ENCODE measurements around the gene ARHGAP1. TPM values are rescaled to one million over a fixed set of nuclear protein-coding genes. Genes with fewer than 3 reads are reported as not detected.

ARHGAP1 gene
- total RNA-seq: 10 to 100 TPM; 76.9 to 82.3 TPM

GRCh38 chr11:46700241-46701077 lies at the start of gene ARHGAP1, which contains the start of gene ZNF408:
TSS of gene ARHGAP1 (minus strand) at chr11:46700619. CDS start at chr11:46696107, 4,512 bp downstream.
TSS of gene ZNF408 (plus strand) at chr11:46701031. CDS start at chr11:46701048, 17 bp downstream.

GRCh38 chr11:46719048-46719542 lies 18.7 kb upstream of the ARHGAP1 start, which contains the start of gene F2:
TSS of gene F2 (plus strand) at chr11:46719213. CDS start at chr11:46719236, 23 bp downstream.

Other genes with a start within 250 kb of the ARHGAP1 start
- gene AMBRA1, start 106.6 kb downstream of the ARHGAP1 start, total RNA-seq: 10 to 100 TPM; 33.2 to 33.5 TPM
- 1 to 10 TPM; 5.0 to 6.1 TPM for gene HARBI1, start 83.4 kb downstream of the ARHGAP1 start, total RNA-seq
- gene ATG13, start 83.1 kb downstream of the ARHGAP1 start, total RNA-seq: 10 to 100 TPM; 58.3 to 66.2 TPM
- 10 to 100 TPM; 13.2 to 16.3 TPM for gene ZNF408, start 412 bp upstream of the ARHGAP1 start, total RNA-seq
- gene F2, start 18.6 kb upstream of the ARHGAP1 start, total RNA-seq: not detected
- gene CKAP5, start 145.7 kb upstream of the ARHGAP1 start, total RNA-seq: 100 to 1,000 TPM; 124 to 140 TPM
- gene LRP4, start 217.9 kb upstream of the ARHGAP1 start, total RNA-seq: under 1 TPM; 0.15 to 0.24 TPM
- 10 to 100 TPM; 13.6 to 14.6 TPM for gene CSTPP1, start 236.1 kb upstream of the ARHGAP1 start, total RNA-seq

Measured in activated naive CD4-positive, alpha-beta T cell treated with anti-CD3 and anti-CD28 coated beads, Interleukin-2, amount 10 ng/mL, durations not matched to agents 5 hours and 36 hours (primary cell).